Gastrocnemius medialis (tissue), 4 donors: ENCODE data around the gene LAX1. TPM values are rescaled to one million over a fixed set of nuclear protein-coding genes. Genes with fewer than 3 reads are reported as not detected.
A peak's percentile ranks its signal among the peaks of the same experiment; 100 is the strongest.

Experiments
- ATAC-seq, 2 donors: fragments of 150-250 bp; one replicate each; pipeline ENCODE4 v1.9.1; 2016
- DNase-seq, 2 donors: peaks; one replicate each; pipeline ENCODE4 v3.0.0-alpha.2; 2019
- H3K27ac ChIP-seq, 4 donors: fragments of 200-600 bp; sonication (generic); 1 replicate in 1 of 4; 2 replicates in 3 of 4; pipeline ENCODE4 v1.5.1; 2016 to 2018; ENCODE audit warnings: mild to moderate bottlenecking in 2 of 4, moderate library complexity in 1 of 4
- H3K27me3 ChIP-seq, 3 donors: fragments of 200-600 bp; sonication (generic) in 2 of 3; 1 replicate in 1 of 3; 2 replicates in 2 of 3; pipeline versions ENCODE4 v1.5.1 to v1.6.0; 2016 to 2019; ENCODE audit warnings: mild to moderate bottlenecking in 1 of 3, moderate library complexity in 1 of 3
- H3K36me3 ChIP-seq, 2 donors: fragments of 200-600 bp; sonication (generic) in 1 of 2; one replicate each; pipeline ENCODE4 v1.5.1; 2017 to 2018
- H3K4me1 ChIP-seq, 2 donors: fragments of 200-600 bp; sonication (generic) in 1 of 2; one replicate each; pipeline ENCODE4 v1.5.1; 2016 to 2017; ENCODE audit warnings: mild to moderate bottlenecking in 2 of 2
- H3K4me3 ChIP-seq, 4 donors: fragments of 200-600 bp; sonication (generic) in 3 of 4; 1 replicate in 1 of 4; 2 replicates in 3 of 4; pipeline ENCODE4 v1.5.1; 2016 to 2019; ENCODE audit warnings: mild to moderate bottlenecking in 2 of 4
- H3K9me3 ChIP-seq, 3 donors: fragments of 200-600 bp; sonication (generic) in 2 of 3; 1 replicate in 1 of 3; 2 replicates in 2 of 3; pipeline ENCODE4 v1.5.1; 2016 to 2019
- POLR2A ChIP-seq, 2 donors: fragments of 450-650 bp; IDR thresholded peaks; one replicate each; pipeline ENCODE4 v1.6.1; 2017; ENCODE audit warnings: antibody characterized with exemption in 2 of 2, mild to moderate bottlenecking in 2 of 2, moderate library complexity in 2 of 2
- in situ Hi-C, 4 donors: fragments of 200-750 bp; cut with MboI; loops; one replicate each; pipeline versions ENCODE4 v1.15.0 to v1.8.0; 2017; ENCODE audit warnings: low sequenced_read_pairs in 4 of 4
- intact Hi-C: fragments of 100-400 bp; cut with DNase I; formaldehyde crosslinking; loops from one replicate; pipeline ENCODE4 v1.15.1; 2023; ENCODE audit warnings: low total_unique reads
- total RNA-seq, 4 donors: library from RNA; depleted of rRNA; stranded (reverse); fragments of >200 nt; gene quantifications; one replicate each; pipeline versions ENCODE4 v1.1.0 to v1.2.3, GENCODE V29; 2016
- TF ChIP-seq, protein P1 (sequence below), 5 experiments: fragments of 450-650 bp in 3 of 5; fragments of 200-600 bp in 2 of 5; sonication (generic) in 2 of 5; IDR thresholded peaks in 4 of 5; conservative IDR thresholded peaks in 1 of 5; 1 replicate in 4 of 5; 2 replicates in 1 of 5; pipeline ENCODE4 v1.5.1; 2016 to 2019; ENCODE audit warnings: antibody characterized with exemption in 5 of 5, mild to moderate bottlenecking in 3 of 5, moderate library complexity in 3 of 5

Gene LAX1
- total RNA-seq, 4 donors from 2014 or later = 0.19 TPM; not detected in 3

DNA sequence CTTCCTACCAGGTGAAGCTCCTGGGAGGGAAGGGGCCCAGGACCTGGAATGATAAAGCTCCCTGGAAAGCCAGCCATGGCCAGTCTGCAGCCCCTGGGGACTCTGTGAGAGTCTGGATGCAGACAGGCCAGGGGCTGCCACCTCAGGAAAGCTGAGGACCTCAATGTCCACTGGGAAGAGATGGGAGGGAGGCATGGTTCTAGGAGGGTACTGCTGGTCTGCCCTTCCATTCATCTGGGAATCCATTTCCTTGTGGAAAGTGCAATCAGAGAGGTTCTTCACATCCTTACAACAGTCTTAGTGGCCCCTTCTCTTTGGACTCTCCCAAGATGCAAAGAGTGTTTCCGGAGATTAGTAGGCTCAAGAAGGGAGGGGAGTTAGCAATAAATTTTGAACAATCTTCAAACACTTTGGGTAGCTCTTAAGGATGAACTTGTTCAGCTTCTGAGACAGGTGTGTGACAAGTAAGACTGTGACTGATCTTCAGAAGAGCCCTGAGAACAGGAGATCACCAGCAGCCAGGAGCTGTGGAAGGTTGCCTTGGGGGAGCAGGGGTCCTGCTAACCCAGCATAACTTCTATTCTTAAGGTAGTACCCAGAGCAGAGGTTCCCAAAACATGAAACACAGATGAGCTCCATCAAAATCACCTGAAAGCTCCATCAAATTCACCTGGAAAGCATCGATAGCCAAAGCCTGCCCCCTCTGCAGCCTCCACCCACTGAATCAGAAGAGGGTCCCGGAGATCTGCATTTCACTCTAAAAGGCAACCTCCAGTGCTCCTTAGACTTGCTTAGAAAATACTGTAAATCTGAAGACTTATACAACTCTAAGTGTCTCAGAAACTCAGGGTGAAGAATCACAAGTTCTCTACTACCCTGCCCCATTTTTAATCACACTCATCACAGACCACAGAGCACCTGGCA lies 616 bp upstream of the LAX1 start:
- Histone ChIP-seq H3K36me3 (no peaks in the 10 kb centered on the region), H3K27ac (no peak overlapping the region), H3K4me1 (peaks cover 6 to 8% of the 10 kb centered on the region in 2 donors), H3K27me3 (no peaks in the 10 kb centered on the region), H3K4me3 (no peak overlapping the region), H3K9me3 (no peaks in the 10 kb centered on the region)
- ATAC-seq (no peak), DNase-seq (no peak)
- in situ Hi-C loops = no loop called here
- no peak for TF ChIP-seq POLR2A (IDR thresholded peaks at IDR 0.05)
- TF ChIP-seq, protein P1, sequence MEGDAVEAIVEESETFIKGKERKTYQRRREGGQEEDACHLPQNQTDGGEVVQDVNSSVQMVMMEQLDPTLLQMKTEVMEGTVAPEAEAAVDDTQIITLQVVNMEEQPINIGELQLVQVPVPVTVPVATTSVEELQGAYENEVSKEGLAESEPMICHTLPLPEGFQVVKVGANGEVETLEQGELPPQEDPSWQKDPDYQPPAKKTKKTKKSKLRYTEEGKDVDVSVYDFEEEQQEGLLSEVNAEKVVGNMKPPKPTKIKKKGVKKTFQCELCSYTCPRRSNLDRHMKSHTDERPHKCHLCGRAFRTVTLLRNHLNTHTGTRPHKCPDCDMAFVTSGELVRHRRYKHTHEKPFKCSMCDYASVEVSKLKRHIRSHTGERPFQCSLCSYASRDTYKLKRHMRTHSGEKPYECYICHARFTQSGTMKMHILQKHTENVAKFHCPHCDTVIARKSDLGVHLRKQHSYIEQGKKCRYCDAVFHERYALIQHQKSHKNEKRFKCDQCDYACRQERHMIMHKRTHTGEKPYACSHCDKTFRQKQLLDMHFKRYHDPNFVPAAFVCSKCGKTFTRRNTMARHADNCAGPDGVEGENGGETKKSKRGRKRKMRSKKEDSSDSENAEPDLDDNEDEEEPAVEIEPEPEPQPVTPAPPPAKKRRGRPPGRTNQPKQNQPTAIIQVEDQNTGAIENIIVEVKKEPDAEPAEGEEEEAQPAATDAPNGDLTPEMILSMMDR (IDR thresholded peaks at IDR 0.05 in 4 of 5, conservative IDR thresholded peaks at IDR 0.05 in 1 of 5) = no peak
- intact Hi-C loops = no loop called here

DNA sequence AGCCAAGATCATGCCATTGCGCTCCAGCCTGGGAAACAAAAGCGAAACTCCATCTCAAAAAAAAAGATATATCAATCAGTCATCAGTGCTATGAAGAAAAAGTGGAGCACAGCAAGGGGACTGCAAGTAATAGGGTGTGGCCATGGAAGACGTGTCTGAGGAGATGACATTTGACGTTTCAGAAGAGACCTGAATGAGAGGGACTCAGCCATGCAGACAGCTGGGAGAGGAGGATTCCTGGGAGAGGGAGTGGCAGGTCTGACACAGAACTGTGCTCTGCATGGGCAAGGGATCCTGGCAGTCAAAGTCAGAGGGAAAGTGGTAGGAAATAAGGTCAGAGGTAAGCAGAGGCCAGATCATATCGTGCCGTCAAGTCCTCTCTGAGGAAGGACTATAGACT lies 3.3 kb downstream of the LAX1 start:
- no peaks in the 10 kb centered on the region for H3K27me3 ChIP-seq
- TF ChIP-seq, protein P1 (IDR thresholded peaks at IDR 0.05 in 4 of 5, conservative IDR thresholded peaks at IDR 0.05 in 1 of 5) = no peak
- no peak for TF ChIP-seq POLR2A (IDR thresholded peaks at IDR 0.05)
- intact Hi-C loops = loop anchor here (2.0 kb wide), 1 partner anchor 27 kb away; the partner anchor contains the start of genes ZBED6 and ZC3H11A
- in situ Hi-C loops = no loop called here
- no peak overlapping the region for H3K27ac ChIP-seq
- H3K4me3 ChIP-seq = no peak overlapping the region
- ATAC-seq (no peak), DNase-seq (no peak)
- no peaks in the 10 kb centered on the region for H3K9me3 ChIP-seq
- H3K36me3 ChIP-seq = no peaks in the 10 kb centered on the region
- peaks cover 25 to 27% of the 10 kb centered on the region in 2 donors for H3K4me1 ChIP-seq

DNA sequence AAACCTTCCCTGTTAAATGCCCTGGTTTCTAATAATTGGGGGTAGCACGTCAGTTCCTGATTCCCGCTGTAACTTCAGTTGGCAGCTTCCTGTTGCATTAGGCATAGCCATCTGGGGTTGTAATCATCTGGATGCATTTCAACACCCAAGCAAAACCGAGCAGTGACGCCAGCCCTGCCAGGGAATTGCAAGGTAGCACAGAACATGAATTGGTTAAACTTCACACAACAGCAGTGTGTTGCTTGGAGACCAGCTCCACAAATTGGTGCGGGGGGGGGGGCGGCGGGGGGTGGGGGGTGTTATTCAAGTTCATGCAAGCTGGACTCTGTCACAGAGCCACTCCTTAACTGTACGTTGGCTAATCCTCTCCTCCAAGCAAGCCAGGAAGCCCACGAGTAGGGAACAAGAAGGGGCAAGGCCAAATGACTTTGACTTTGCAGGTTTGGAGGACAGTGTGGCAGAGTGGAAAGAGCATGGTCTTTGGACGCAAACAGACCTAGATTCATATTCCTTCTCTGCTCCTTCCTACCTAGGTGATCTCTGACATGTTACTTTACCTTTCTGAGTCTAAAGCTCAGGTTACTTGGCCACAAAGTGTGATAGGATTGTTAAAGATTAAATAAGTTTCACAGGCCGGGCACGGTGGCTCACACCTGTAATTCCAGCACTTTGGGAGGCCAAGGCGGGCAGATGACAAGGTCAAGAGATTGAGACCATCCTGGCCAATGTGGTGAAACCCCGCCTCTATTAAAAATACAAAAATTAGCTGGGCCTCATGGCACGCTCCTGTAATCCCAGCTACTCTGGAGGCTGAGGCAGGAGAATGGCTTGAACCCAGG lies 4.7 kb downstream of the LAX1 start:
- ATAC-seq (peak; percentile 52 to 67), DNase-seq (peak; percentile 53 to 80)
- TF ChIP-seq, protein P1 (IDR thresholded peaks at IDR 0.05 in 4 of 5, conservative IDR thresholded peaks at IDR 0.05 in 1 of 5) = no peak
- TF ChIP-seq POLR2A (IDR thresholded peaks at IDR 0.05) = no peak
- no peaks in the 10 kb centered on the region for H3K27me3 ChIP-seq
- peak overlapping the region; percentile 17 to 43 (median 24) for H3K4me3 ChIP-seq
- H3K4me1 ChIP-seq = peaks cover 27 to 28% of the 10 kb centered on the region in 2 donors
- H3K27ac ChIP-seq = peak overlapping the region; percentile 33 to 72 (median 67)
- intact Hi-C loops = loop anchor here (2.0 to 10.0 kb wide), 3 partner anchors 25 to 145 kb away; partner anchors contain the start of genes ATP2B4, ZBED6 and ZC3H11A
- no peaks in the 10 kb centered on the region for H3K36me3 ChIP-seq
- in situ Hi-C loops = no loop called here
- no peaks in the 10 kb centered on the region for H3K9me3 ChIP-seq

DNA sequence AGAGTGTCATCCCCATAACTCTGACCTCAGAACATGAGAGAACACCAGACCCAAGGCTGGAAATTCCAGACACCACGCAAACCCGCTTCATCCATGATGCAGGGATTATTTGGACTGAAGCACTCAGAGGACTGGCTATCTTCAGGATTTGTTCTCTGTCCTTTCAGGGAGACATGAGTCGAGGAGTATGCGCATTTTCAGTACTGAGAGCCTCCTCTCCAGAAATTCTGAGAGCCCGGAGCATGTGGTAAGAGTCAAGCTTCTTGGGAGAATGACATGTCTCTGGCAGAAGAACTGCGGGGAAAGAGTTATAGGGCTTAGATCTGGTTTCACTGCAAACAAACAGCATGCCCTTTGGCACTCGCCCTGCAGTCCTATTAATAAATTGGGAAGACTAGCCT lies 6.9 kb downstream of the LAX1 start:
- in situ Hi-C loops = no loop called here
- Histone ChIP-seq H3K4me1 (peaks cover 27 to 28% of the 10 kb centered on the region in 2 donors), H3K9me3 (no peaks in the 10 kb centered on the region), H3K27ac (peak overlapping the region; percentile 81 to 91 (median 83)), H3K27me3 (no peaks in the 10 kb centered on the region), H3K4me3 (peak overlapping the region in 1 of 4 donors; percentile 24), H3K36me3 (no peaks in the 10 kb centered on the region)
- DNase-seq (peak; percentile 68 to 82), ATAC-seq (peak; percentile 85 to 90)
- intact Hi-C loops = loop anchor here (10.0 kb wide), 2 partner anchors 107 to 147 kb away; partner anchors contain the start of gene ATP2B4
- TF ChIP-seq POLR2A (IDR thresholded peaks at IDR 0.05) = no peak
- TF ChIP-seq, protein P1 (IDR thresholded peaks at IDR 0.05 in 4 of 5, conservative IDR thresholded peaks at IDR 0.05 in 1 of 5) = no peak
